ENCODE measurements around the gene GPC6.

The GPC6 gene

GRCh38 chr13:93368718-93369117 is 142.1 kb downstream of the GPC6 start:
- no peak for DNase-seq (ENCODE audit: low spot score)

DNA sequence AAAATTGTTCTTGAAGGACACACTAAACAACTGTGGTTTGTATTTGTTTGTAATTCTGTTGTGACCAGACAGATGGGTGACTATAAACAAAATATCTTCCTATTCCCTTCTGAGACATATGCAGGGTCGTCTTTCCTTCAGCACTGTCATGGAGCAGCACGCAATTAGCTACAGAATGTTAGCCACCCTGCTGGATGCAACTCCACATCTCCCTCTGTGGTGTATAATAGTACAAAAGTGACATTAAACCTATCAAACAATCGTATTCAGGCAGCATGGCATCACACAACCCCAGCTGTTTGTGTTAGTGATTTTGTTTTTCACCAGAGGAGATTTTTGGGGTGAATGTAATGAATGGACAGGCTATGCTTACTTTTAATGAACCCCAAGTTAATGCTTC is 146.2 kb downstream of the GPC6 start:
- DNase-seq (ENCODE audit: low spot score) = no peak

DNA sequence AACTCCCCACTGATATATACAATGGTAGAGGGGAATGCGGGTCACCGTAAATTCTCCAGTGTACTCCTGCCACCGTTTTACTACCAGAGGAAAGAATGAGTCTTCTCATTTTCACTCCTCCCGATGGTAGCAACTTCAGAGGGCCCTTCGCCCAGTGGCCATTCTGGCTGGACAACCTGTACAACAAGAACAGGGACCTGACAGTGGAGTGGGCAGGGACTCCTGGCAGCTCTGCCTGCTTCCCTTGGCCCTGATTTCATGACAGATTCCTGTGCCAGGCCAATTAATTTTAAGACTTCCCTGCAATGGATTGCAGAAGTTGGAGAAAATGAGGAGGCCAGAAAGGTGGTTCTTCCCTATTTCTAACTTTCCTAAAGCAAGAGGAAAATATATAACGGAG is 148.9 kb downstream of the GPC6 start:
- no peak for DNase-seq (ENCODE audit: low spot score)

DNA sequence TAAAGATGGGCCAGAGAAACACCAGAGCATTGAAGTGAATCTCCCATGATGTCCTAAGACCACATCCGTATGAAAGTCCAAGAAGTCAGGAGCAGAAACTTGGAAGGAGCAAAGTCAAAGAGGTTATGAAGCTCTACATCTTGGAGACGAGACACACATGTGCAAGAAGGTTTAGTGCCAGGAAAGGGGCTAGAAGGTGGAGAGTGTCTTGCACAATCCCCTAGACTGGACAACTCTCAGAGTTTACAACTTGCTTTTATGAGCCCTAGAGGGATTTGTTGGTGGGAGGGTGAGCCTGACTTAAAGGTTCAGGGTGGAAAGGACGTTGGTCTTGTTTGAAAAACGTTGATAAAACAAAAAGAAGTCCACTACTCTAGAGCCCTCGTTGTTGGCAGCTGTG is 150.6 kb downstream of the GPC6 start:
- no peak for DNase-seq (ENCODE audit: low spot score)

- no peak for DNase-seq (ENCODE audit: low spot score)
Observed at GRCh38 chr13:93378184-93378583, 151.6 kb downstream of the GPC6 start.

DNA sequence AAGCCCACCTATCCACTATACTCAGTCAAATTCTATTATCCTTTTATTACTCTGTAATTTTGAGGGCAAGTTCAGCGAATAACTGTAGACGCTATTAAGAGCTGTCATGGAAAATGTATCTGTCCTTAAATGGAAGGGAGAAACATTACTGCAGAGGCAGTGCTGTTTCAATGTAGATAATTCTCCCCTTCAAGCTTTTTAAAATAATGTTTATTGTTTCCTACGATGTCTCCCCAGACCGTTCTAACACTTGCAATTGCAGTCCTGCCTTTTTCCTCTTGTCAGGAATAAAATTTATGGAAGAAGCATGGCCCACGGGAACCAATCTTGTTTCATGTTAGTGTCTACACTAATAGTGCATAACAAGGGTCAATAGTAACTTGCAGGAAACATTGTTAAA is 159.5 kb downstream of the GPC6 start:
- no peak for DNase-seq (ENCODE audit: low spot score)

DNA sequence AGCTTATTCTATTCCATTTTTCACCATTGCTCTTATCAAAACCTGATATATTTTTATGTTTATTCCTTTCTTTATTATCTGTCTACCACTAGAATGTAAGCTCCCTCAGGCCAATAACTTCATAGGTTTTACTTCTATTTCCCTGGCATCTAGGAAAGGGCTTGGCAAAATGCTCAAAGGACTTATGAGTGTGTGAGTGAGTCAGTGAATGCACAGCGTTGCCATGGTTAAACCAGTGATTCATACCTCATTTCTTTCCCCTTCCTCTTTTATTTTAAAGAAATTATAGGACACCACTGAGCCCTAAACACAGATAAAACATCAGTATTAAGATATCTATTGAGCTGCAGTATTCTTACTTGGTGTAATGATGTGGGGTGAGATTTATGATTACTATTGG is 162.1 kb downstream of the GPC6 start:
- no peak for DNase-seq (ENCODE audit: low spot score)

DNA sequence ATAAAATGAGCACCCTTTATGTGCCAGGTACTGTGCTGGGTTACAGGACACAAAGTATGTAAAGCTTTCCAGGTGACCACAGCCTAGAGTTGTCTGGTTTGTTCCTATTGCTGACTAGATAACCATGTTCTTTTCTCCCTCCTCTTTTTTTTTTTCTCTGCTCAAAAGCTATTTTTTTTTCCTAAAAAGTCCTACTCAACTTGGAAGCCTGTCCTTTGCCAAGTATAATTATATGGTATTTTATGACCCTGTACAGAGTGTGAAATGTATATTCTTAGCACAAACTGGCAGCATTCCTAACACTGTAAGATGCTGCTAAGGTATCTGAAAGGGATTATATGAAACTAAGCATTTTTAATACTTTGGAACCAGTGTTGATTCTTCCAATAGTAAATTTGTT is 171.0 kb downstream of the GPC6 start:
- no peak for DNase-seq (ENCODE audit: low spot score)

- DNase-seq (ENCODE audit: low spot score) = no peak
Observed at GRCh38 chr13:93398167-93399035, 171.8 kb downstream of the GPC6 start.

- DNase-seq (ENCODE audit: low spot score) = no peak
Observed at GRCh38 chr13:93399212-93399611, 172.6 kb downstream of the GPC6 start.

- no peak for DNase-seq (ENCODE audit: low spot score)
Observed at GRCh38 chr13:93406136-93406535, 179.5 kb downstream of the GPC6 start.

DNA sequence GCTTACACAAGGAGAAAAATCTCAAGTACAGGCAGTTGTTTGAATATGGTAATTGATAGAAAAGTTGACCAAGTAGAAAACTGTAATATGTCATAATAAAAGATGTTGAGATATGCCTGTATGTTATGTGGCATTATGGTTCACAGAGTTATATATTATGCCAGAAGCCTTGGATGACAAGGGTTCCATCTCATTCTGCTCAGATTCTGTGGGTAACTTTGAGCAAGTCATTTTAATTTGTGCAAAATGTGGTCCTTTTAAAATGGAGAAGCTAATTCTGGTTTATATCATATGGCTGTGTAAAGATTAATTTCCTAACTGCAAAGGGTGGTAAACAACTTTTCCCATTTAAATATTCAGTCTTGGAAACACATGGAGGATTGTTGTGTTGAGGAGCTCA is 180.9 kb downstream of the GPC6 start:
- DNase-seq (ENCODE audit: low spot score) = no peak

- DNase-seq (ENCODE audit: low spot score) = no peak
Observed at GRCh38 chr13:93409001-93409400, 182.4 kb downstream of the GPC6 start.

- DNase-seq (ENCODE audit: low spot score) = no peak
Observed at GRCh38 chr13:93409816-93410215, 183.2 kb downstream of the GPC6 start.

- no peak for DNase-seq (ENCODE audit: low spot score)
Observed at GRCh38 chr13:93411186-93411680, 184.6 kb downstream of the GPC6 start.

DNA sequence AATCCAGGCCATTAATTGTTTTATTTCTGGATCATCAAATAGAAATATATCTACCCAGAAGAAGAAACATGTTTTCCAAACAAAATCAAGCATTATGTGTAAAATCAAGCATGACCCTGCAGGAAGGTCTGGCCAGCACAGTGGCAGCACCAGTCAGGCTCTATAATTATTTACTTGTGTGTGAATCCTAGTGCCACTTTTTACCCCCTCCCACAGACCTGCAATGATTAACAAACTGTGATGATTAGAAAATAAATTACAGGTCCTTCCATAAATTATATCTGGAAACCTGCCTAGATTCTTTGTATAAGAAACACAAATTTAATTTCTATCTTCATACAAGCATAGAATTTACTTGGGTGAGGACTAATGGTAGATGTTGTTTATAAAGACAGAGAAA is 186.1 kb downstream of the GPC6 start:
- no peak for DNase-seq (ENCODE audit: low spot score)

DNA sequence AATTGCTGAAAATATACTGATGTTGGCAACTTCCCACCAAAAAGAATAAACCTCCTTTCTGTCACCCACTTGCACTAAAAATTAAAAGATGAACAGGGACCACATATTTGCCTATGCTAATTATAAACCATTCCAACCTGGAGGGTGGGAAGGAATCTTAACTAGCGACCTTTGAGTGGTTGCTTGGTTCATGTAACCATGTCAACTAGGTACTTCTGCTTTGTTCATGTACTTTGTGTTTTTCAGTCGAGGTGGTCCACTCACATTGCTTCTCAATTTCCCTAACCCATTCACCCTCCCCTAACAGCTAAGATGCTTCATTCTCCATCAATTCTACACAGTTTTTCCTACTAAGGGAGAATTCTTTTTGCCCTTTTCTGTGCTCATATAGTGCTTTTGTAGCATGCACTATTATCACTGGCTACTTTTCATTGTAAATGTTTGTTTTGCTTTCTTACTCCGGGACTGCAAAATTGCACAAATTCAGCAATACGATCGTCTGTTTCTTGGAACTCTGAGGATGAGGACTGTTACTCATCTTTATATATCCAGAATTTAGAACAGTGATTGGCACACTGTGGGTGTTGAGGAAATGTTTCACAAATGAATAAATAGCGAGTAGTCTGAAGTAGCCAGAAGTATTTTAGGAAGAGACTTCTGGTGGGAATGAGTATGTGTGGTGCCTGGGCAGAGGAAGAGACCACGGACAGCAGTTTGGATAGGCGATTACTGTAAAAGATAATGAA is 187.5 kb downstream of the GPC6 start:
- DNase-seq (ENCODE audit: low spot score) = no peak

DNA sequence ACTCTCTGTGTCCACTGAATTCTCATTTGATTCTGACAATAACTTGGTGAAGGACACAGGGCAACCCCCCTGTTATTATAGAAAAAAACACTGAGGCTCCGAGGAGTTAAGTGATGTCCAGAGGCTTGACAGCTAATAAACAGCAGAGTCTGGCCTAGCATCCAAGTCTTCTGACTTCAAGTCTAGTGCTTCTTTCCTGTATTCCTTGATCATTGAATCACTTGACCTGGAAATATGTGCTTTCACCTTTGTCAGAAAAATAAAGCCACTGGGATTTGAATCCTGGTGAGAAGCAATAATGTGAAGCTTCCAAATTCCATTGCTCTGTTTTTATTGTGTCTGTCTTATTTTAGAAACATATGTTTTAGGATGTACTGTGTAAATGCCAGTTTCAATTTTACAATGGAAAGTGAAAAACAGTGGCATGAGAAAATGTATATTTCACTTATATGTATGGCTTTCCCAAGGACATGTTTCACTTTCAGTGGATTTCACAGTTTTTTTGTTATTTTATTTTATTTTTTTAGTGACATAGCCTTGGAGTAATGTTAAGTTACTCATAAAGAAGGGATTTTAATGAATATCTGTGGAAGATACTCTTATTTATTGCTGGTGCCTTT is 190.2 kb downstream of the GPC6 start:
- DNase-seq (ENCODE audit: low spot score) = no peak

- no peak for DNase-seq (ENCODE audit: low spot score)
Observed at GRCh38 chr13:93418398-93418797, 191.8 kb downstream of the GPC6 start.

DNA sequence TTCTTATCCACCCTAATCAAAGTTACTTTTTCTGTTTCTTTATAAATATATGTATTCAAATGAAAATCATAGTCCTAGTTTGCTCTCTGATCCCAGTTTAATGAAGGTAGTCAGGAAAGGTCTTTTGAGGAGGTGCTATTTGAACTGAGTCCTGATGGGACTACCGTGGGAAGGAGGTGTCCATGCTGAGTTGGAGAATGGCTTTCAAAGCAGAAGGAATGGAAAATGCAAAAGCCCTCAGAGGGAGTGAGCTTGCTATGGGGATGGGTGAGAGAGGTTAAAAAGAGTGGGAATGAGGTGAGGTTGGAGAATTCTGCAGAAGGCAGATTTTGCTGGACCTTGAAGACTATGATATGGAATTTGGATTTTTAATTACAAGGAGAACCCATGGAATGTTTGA is 193.6 kb downstream of the GPC6 start:
- no peak for DNase-seq (ENCODE audit: low spot score)

- no peak for DNase-seq (ENCODE audit: low spot score)
Observed at GRCh38 chr13:93420887-93421286, 194.3 kb downstream of the GPC6 start.

DNA sequence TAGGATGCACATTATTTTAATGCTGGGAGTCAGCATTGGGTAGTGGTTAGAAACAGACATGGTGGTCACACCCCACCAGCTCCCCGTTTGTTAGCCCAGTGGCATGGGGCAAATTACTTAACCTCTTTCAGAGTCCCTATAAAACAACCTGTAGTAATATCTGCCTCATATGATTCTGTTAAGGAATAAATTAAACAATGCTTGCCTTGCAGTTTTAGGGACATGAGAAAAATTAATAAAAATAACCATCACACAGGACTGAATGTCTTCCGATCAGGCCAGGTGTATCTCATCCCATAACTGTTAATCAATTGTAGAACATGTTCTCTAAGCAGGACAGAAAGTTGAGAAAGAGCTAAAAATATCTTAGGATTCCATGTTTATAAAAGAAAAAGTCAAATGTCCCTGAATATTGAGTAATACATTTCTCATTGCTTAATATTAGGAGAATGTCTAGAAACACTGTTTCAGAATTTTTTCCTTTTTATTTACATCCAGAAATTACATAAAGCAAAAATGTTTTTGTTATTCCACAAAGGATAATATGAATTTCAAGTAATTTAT is 196.5 kb downstream of the GPC6 start:
- no peak for DNase-seq (ENCODE audit: low spot score)

DNA sequence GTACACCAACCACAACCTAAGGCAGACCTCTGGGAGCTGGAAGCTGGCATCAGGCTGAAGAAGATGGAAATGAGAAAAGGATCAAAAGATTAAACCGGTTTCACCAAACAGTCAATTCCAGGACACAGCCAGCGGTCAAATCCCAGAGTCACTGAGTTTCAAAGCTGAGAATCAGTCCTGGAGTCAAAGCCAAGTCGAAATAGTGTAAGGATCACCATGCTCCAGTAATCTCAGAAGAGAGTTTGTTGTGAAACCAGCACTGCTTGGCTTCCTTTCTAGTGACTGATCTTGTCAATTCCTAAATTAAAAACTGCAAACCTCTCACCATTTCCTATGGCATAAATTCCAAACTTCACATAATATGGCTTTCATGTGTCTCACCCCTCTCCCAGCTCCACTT is 198.8 kb downstream of the GPC6 start:
- no peak for DNase-seq (ENCODE audit: low spot score)

Measured in activated CD4-positive, alpha-beta T cell treated with anti-CD3 and anti-CD28 coated beads, Interleukin-2, Interleukin-4, amounts not matched to agents 100 ng/mL and 50 ng/mL, durations not matched to agents 16 hours and 8 hours (primary cell).